GM12873 (cell line): ENCODE results near the gene CLMP.

ENCODE experiments used
- TF ChIP-seq, protein P1 (sequence below): IDR thresholded peaks from 2 replicates; pipeline ENCODE4 v1.5.1; 2012; ENCODE audit warnings: low read depth, mild to moderate bottlenecking, moderate library complexity, low read length, control low read depth; ENCODE audit not compliant: insufficient read depth; ENCODE audit errors: missing control alignments

The CLMP gene

DNA sequence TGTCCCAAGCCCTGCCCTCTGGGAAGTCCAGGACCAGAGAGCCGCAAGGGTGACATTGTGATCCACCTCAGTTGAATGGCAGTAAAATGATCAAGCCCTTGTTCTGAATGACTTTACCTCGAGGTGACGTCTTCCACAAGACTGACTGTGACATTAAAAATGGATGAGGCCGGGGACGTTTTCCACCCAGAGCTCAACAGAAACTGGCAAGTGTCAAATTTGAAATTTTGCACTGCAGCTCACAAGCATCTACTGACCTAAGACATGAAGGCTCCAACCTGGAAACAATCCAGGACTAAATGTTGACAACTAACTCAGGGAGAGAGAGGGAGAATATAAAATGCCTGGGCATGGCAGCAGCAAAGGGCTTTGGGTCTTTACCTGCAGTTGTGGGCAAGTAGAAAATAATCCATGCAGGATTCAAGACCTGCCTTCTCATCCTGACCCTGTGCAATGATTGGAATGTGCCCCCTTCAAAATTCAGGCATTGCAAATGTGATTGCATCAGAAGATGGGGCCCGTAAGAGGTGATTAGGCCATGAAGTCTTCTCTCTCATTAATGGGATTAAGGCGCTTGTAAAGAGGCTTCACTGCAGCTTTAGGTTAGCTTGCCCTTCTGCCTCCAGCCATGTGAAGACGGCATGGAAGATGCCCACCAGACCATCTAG lies 33.6 kb upstream of the CLMP start:
- TF ChIP-seq, protein P1, sequence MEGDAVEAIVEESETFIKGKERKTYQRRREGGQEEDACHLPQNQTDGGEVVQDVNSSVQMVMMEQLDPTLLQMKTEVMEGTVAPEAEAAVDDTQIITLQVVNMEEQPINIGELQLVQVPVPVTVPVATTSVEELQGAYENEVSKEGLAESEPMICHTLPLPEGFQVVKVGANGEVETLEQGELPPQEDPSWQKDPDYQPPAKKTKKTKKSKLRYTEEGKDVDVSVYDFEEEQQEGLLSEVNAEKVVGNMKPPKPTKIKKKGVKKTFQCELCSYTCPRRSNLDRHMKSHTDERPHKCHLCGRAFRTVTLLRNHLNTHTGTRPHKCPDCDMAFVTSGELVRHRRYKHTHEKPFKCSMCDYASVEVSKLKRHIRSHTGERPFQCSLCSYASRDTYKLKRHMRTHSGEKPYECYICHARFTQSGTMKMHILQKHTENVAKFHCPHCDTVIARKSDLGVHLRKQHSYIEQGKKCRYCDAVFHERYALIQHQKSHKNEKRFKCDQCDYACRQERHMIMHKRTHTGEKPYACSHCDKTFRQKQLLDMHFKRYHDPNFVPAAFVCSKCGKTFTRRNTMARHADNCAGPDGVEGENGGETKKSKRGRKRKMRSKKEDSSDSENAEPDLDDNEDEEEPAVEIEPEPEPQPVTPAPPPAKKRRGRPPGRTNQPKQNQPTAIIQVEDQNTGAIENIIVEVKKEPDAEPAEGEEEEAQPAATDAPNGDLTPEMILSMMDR = no peak

DNA sequence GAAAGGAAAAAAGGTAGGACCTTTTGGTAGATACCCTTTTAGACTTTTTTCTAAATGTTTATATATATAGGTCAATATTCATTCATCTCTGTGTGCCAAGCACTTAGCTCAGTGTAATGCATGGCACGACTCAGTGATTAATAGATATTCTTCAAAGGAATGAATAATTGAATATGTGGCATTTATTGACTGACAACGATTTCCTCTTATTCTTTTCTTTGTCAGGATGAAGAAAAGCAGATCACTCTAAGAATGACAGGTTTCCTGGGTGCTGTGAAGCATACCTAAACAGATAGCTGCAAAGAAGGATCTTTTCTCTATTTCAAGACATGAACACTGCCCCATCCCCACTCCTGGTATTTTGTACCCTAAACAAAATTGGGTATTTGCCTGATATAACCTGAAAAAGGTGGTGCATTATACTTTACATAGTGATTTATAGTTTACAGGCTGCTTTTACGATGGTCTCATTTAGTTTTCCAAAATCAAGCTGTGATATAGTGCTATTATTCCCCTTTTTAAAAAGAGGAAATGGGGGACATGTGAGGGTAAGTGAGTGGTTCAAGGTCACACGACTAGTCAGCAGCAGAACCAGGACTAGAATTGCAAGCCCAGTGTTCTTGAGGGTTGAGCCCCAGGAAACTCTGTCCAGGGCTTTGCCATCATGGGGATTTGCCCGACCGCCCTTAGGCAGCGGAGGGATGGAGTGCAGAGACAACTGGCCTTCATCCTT lies 32.9 kb upstream of the CLMP start:
- TF ChIP-seq, protein P1 = no peak

DNA sequence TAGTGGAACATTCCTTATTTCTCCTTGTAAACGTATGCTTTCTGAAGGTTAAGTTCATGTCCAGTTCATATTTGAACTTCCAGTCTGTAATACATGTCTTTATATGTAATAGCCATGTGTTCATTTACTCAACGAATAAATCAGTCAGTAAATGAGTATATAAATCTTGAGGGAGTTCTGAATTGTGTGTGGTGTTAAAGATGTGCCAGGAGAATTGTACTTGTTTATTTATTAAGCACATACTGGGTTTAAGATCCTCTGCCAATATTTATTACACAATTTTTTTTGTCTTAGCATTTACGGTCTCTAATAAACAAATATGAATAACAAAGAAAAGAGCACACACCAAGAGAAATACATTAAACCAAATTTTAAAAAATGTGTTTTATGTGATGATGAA lies 26.5 kb upstream of the CLMP start:
- TF ChIP-seq, protein P1 = no peak

DNA sequence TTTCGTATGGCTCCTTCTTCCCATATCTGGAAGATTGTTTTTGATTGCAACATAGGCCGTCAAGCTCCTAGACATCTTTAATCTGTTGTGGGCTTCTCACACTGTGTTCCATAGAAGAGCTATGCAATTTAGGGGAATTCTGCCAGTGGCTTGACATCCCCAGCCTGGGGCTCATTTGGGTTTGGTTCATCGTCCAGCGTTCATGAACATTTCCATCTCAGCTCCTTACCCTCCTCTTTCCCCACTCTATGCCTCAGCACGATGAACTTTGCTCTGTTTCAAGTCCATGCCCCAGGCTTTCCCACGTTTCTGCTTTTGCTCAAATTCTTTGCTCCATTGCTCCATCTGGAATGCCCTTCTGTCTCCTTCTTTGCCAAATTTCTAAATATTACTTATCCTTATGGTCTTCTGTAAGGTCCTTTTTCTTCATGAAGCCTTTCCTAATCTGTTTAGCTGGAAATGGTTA lies 26.1 kb upstream of the CLMP start:
- TF ChIP-seq, protein P1 = no peak

DNA sequence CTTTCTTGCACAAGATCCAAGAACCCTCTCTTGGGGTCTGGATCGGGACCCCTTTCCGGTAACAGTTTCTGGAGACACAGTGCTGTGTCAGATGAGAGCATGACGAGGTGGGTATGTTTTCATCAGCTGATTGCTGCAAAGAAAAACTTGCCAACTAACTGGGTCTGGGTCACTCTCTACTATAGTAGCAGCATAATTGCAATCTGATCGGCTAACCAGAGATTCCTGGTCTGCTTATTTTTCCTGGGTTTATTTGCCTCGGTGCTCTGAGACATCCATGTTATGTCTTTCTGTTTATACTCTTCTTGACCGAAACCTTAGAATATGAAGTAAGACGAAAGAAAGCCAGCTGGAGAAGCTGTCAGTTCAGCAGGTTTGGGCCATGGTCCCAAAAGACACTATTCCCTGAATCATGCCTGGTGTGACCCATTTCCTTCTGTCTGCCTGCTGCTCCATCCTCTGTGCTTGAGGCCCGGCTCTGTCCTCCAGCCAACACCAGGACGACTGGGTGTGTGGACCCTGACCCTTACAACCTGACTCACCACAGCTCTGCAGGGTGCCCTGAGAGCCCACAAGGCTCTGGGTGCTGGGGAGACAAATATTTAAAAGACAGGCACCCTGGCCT lies 24.1 kb upstream of the CLMP start:
- TF ChIP-seq, protein P1 = no peak

DNA sequence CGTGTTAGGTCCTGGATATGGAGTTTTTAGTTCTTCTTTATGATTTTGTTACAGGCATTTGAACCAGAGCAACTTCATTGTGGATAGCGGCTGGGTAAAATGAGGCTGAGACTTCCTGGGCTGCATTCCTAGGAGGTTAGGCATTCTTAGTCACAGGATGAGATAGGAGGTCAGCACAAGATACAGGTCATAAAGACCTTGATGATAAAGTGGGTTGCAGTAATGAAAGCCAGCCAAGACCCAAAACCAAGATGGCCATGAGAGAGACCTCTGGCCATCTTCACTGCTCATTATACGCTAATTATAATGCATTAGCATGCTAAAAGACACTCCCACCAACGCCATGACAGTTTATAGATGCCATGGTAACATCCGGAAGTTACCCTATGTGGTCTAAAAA lies 23.4 kb upstream of the CLMP start:
- TF ChIP-seq, protein P1 = no peak

DNA sequence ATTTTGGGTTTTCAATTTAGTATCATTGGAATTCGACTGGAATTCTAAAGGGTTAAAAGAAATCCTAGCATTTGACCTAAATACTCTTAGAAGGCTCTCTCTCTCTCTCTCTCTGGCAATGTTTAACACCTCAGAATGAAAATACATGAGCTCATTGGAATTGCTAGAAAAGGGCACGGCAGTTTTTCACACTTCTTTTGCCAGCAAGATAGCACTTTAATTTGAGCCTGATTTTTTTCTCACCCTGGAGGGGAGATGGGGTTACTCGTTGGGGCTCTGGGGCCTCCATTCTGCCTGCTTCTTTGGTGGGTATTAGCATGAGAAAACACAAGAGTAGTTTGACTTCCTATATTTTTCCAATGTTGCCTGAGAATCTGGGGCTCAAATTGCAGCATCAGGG lies 22.8 kb upstream of the CLMP start:
- TF ChIP-seq, protein P1 = no peak
